Progenitor cell of endocrine pancreas (in vitro differentiated cells): ENCODE measurements around the gene LHB. TPM values are rescaled to one million over a fixed set of nuclear protein-coding genes. Genes with fewer than 3 reads are reported as not detected.

Source experiments
- DNase-seq: peaks from one replicate; pipeline ENCODE4 v3.0.0; 2021; ENCODE audit warnings: low spot score; ENCODE audit not compliant: unreplicated experiment
- H3K27ac Mint-ChIP-seq: 2 replicates; pipeline ENCODE4 v1.8.0; 2021; ENCODE audit warnings: mild to moderate bottlenecking, moderate library complexity, mixed read lengths
- H3K27me3 Mint-ChIP-seq: 2 replicates; pipeline ENCODE4 v1.8.0; 2021; ENCODE audit warnings: mixed read lengths
- H3K36me3 Mint-ChIP-seq: 2 replicates; pipeline ENCODE4 v1.8.0; 2022; ENCODE audit warnings: mixed read lengths; ENCODE audit not compliant: insufficient read depth
- H3K4me1 Mint-ChIP-seq: 2 replicates; pipeline ENCODE4 v1.8.0; 2021; ENCODE audit warnings: low read depth, mixed read lengths
- H3K4me3 Mint-ChIP-seq: 2 replicates; pipeline ENCODE4 v1.8.0; 2021; ENCODE audit warnings: low read depth, mild to moderate bottlenecking, moderate library complexity, mixed read lengths
- H3K9me3 Mint-ChIP-seq: 2 replicates; pipeline ENCODE4 v1.8.0; 2021; ENCODE audit warnings: low read depth, mixed read lengths
- CTCF ChIP-seq: fragments of 200-600 bp; sonication (generic); IDR thresholded peaks from one replicate; pipeline ENCODE4 v1.5.0; 2021; ENCODE audit warnings: antibody characterized with exemption, mild to moderate bottlenecking; ENCODE audit not compliant: unreplicated experiment
- total RNA-seq: library from RNA; stranded (reverse); gene quantifications from 2 replicates; pipeline ENCODE4 v1.2.1, GENCODE V29; 2021

The LHB gene
- total RNA-seq, 1 donor from 2014 or later = not detected

GRCh38 chr19:49010453-49010852 is 6.4 kb downstream of the LHB start:
- Mint-ChIP-seq H3K4me3 (no peak overlapping the region), H3K4me1 (no peaks in the 10 kb centered on the region), H3K27ac (peak overlapping the region; percentile 65), H3K27me3 (no peaks in the 10 kb centered on the region), H3K36me3 (peaks cover 13% of the 10 kb centered on the region), H3K9me3 (no peaks in the 10 kb centered on the region)
- no peak for TF ChIP-seq CTCF
- DNase-seq = no peak

- no peaks in the 10 kb centered on the region for H3K27me3 Mint-ChIP-seq
- no peak overlapping the region for H3K27ac Mint-ChIP-seq
- H3K36me3 Mint-ChIP-seq = peaks cover 14% of the 10 kb centered on the region
- H3K4me3 Mint-ChIP-seq = no peak overlapping the region
- no peak for DNase-seq
- H3K9me3 Mint-ChIP-seq = no peaks in the 10 kb centered on the region
- H3K4me1 Mint-ChIP-seq = no peaks in the 10 kb centered on the region
- TF ChIP-seq CTCF = no peak
These were observed 7.1 kb downstream of the LHB start for GRCh38 chr19:49009828-49010227.

- H3K4me3 Mint-ChIP-seq = no peak overlapping the region
- no peaks in the 10 kb centered on the region for H3K9me3 Mint-ChIP-seq
- no peaks in the 10 kb centered on the region for H3K4me1 Mint-ChIP-seq
- no peak for TF ChIP-seq CTCF
- H3K27me3 Mint-ChIP-seq = no peaks in the 10 kb centered on the region
- peaks cover 10% of the 10 kb centered on the region for H3K36me3 Mint-ChIP-seq
- no peak for DNase-seq
- H3K27ac Mint-ChIP-seq = no peak overlapping the region
These were observed 10.0 kb downstream of the LHB start for GRCh38 chr19:49006905-49007304.

DNA sequence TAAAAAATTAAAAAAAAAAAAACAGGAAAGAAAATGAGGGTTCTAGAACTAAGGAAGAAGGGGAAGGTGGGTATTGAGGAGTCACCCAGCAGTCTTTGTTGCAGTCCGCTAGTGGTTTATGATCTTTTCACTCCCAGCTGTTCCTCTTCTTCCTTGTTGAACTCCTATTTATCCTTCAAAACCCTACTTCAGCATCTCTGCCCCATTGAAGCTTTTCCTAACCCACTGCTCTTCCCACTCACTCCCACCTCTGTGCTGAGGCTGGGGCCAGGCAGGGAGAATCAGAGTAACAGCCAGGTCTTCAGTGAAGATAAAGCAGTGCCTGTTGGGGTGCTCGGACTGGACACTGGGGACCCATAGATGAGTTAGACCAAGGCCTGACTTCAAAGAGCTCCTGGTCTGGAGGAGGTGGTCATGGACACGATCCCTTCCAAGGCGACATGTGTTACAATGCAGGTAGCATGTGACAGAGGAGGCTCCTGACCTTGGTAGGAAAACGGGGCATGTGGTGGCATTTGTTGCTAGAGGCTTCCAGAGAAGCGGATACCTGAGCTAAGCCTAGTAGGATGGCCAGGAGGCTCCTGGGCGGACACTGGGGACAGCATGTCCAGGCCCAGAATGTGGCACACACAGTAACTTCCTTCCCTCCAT is 11.8 kb downstream of the LHB start:
- H3K27ac Mint-ChIP-seq = no peak overlapping the region

DNA sequence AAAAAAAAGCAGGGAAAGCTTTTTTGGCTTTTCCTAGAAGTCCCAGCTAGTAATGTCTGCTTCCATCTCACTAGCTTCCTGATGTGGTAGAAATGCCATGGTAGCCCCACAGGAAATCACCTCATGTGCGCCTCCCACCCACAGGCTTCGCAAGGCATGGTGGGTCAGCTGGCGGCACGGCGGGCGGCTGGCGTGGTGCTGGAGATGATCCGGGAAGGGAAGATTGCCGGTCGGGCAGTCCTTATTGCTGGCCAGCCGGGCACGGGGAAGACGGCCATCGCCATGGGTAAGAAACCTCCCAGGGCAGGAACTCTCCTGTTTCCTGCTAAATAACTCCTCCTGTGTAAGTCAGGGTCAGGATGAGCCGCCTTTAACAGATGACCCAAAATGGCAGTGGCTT is 12.8 kb downstream of the LHB start:
- Mint-ChIP-seq H3K27ac (no peak overlapping the region), H3K27me3 (no peaks in the 10 kb centered on the region), H3K36me3 (peaks cover 10% of the 10 kb centered on the region), H3K4me3 (no peak overlapping the region), H3K9me3 (no peaks in the 10 kb centered on the region), H3K4me1 (no peaks in the 10 kb centered on the region)
- no peak for DNase-seq
- no peak for TF ChIP-seq CTCF

More for the DNA sequence above, 11.8 kb downstream of the LHB start:
- H3K9me3 Mint-ChIP-seq = no peaks in the 10 kb centered on the region
- no peak overlapping the region for H3K4me3 Mint-ChIP-seq
- DNase-seq = no peak
- H3K27me3 Mint-ChIP-seq = no peaks in the 10 kb centered on the region
- H3K36me3 Mint-ChIP-seq = peaks cover 8% of the 10 kb centered on the region
- no peaks in the 10 kb centered on the region for H3K4me1 Mint-ChIP-seq
- no peak for TF ChIP-seq CTCF
